Suprapubic skin (tissue), 4 donors: ENCODE data around the gene LPCAT3. TPM values are rescaled to one million over a fixed set of nuclear protein-coding genes. Genes with fewer than 3 reads are reported as not detected.

Source experiments
- DNase-seq, 2 donors: peaks; one replicate each; pipeline ENCODE4 v3.0.0-alpha.2; 2019; ENCODE audit warnings: low spot score in 2 of 2
- H3K27ac ChIP-seq: fragments of 200-600 bp; sonication (generic); one replicate; pipeline ENCODE4 v1.5.1; 2019
- H3K27me3 ChIP-seq: fragments of 200-600 bp; sonication (generic); one replicate; pipeline ENCODE4 v1.5.1; 2019
- H3K36me3 ChIP-seq: fragments of 200-600 bp; sonication (generic); one replicate; pipeline ENCODE4 v1.5.1; 2019
- H3K4me1 ChIP-seq: fragments of 200-600 bp; sonication (generic); one replicate; pipeline ENCODE4 v1.5.1; 2019
- H3K4me3 ChIP-seq: fragments of 200-600 bp; sonication (generic); one replicate; pipeline ENCODE4 v1.5.1; 2019; ENCODE audit warnings: mild to moderate bottlenecking
- H3K9me3 ChIP-seq: fragments of 200-600 bp; sonication (generic); one replicate; pipeline ENCODE4 v1.5.1; 2019
- EP300 ChIP-seq: sonication (generic); formaldehyde crosslinking; IDR thresholded peaks from one replicate; pipeline ENCODE4 v1.6.1; 2017; ENCODE audit warnings: antibody characterized with exemption
- POLR2A ChIP-seq, 2 donors: fragments of 450-650 bp; IDR thresholded peaks; one replicate each; pipeline ENCODE4 v1.6.1; 2017; ENCODE audit warnings: antibody characterized with exemption in 2 of 2, mild to moderate bottlenecking in 2 of 2, moderate library complexity in 2 of 2
- POLR2AphosphoS5 ChIP-seq, 3 donors: sonication (generic); formaldehyde crosslinking; IDR thresholded peaks; one replicate each; pipeline ENCODE4 v1.6.1; 2017; ENCODE audit warnings: antibody characterized with exemption in 3 of 3
- WGBS: methylation state at CpG from one replicate; pipeline ENCODE4 v1.1.5; 2018; 5-methylcytosine and 5-hydroxymethylcytosine counted together
- total RNA-seq, 4 donors: library from RNA; depleted of rRNA; stranded (reverse); fragments of >200 nt; gene quantifications; one replicate each; pipeline ENCODE4 v1.1.0, GENCODE V29; 2016
- TF ChIP-seq, protein P1 (sequence below), 2 donors: fragments of 200-600 bp in 1 of 2; fragments of 450-650 bp in 1 of 2; sonication (generic) in 1 of 2; IDR thresholded peaks; one replicate each; pipeline ENCODE4 v1.5.1; 2016 to 2019; ENCODE audit warnings: antibody characterized with exemption in 2 of 2, mild to moderate bottlenecking in 1 of 2, moderate library complexity in 1 of 2

The LPCAT3 gene
- total RNA-seq, 4 donors from 2014 or later: 51.3 to 79.3 (median 56.8) TPM

DNA sequence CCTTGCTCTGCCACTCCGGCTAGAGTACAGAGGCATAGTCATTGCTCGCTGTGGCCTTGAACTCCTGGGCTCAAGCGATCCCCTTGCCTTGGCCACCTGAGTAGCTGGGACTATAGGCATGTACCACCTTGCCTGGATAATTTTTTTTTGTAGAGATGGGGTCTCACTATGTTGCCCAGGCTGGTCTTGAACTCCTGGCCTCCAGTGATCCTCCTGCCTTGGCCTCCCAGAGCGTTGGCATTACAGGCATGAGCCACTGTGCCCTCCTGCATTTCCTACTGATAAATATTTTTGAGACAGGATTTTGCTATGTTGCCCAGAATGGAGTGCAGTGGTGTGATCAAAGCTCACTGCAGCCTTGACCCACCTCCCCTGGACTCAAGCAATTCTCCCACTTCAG lies 38.2 kb downstream of the LPCAT3 start:
- whole genome bisulfite sequencing: 94% methylated on average over 3 of the region's 4 CpGs
- H3K27me3 ChIP-seq: no peaks in the 10 kb centered on the region

DNA sequence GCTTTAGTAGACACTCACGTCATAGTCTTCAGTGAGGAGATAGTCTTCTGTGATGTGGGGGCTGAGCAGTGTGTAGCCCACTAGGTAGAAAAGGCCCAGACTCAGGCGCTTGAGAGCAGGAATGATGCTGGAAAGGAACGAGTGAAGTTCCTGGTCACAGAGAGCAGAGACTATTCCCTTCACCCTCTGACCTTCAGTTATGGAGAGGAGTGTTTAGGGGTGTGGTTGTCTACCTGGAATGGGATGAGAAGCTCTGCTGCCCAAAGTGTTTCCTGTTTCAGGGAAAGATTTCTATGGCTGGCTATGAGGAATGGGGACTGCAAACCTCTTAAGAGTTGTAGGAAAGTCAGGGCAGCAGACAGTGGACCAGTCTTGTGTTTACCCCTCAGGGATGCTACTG lies 38.8 kb downstream of the LPCAT3 start:
- no peak for TF ChIP-seq EP300
- no peak for TF ChIP-seq POLR2AphosphoS5 (IDR thresholded peaks at IDR 0.05)
- TF ChIP-seq, protein P1, sequence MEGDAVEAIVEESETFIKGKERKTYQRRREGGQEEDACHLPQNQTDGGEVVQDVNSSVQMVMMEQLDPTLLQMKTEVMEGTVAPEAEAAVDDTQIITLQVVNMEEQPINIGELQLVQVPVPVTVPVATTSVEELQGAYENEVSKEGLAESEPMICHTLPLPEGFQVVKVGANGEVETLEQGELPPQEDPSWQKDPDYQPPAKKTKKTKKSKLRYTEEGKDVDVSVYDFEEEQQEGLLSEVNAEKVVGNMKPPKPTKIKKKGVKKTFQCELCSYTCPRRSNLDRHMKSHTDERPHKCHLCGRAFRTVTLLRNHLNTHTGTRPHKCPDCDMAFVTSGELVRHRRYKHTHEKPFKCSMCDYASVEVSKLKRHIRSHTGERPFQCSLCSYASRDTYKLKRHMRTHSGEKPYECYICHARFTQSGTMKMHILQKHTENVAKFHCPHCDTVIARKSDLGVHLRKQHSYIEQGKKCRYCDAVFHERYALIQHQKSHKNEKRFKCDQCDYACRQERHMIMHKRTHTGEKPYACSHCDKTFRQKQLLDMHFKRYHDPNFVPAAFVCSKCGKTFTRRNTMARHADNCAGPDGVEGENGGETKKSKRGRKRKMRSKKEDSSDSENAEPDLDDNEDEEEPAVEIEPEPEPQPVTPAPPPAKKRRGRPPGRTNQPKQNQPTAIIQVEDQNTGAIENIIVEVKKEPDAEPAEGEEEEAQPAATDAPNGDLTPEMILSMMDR (IDR thresholded peaks at IDR 0.05): no peak
- TF ChIP-seq POLR2A (IDR thresholded peaks at IDR 0.05): no peak
- WGBS: 49% methylated on average over 3 of the region's 3 CpGs
- H3K27ac ChIP-seq: peak overlapping the region; percentile 36
- H3K4me1 ChIP-seq: peaks cover 16% of the 10 kb centered on the region
- no peaks in the 10 kb centered on the region for H3K27me3 ChIP-seq
- no peak for DNase-seq
- no peaks in the 10 kb centered on the region for H3K9me3 ChIP-seq
- H3K36me3 ChIP-seq: peaks cover 75% of the 10 kb centered on the region
- no peak overlapping the region for H3K4me3 ChIP-seq

More for the DNA sequence above, 38.2 kb downstream of the LPCAT3 start:
- H3K27ac ChIP-seq: no peak overlapping the region
- peaks cover 69% of the 10 kb centered on the region for H3K36me3 ChIP-seq
- no peak overlapping the region for H3K4me3 ChIP-seq
- no peaks in the 10 kb centered on the region for H3K9me3 ChIP-seq
- DNase-seq: no peak
- peaks cover 16% of the 10 kb centered on the region for H3K4me1 ChIP-seq
- TF ChIP-seq, protein P1 (IDR thresholded peaks at IDR 0.05): no peak
- no peak for TF ChIP-seq POLR2A (IDR thresholded peaks at IDR 0.05)
- TF ChIP-seq EP300: no peak
- no peak for TF ChIP-seq POLR2AphosphoS5 (IDR thresholded peaks at IDR 0.05)

DNA sequence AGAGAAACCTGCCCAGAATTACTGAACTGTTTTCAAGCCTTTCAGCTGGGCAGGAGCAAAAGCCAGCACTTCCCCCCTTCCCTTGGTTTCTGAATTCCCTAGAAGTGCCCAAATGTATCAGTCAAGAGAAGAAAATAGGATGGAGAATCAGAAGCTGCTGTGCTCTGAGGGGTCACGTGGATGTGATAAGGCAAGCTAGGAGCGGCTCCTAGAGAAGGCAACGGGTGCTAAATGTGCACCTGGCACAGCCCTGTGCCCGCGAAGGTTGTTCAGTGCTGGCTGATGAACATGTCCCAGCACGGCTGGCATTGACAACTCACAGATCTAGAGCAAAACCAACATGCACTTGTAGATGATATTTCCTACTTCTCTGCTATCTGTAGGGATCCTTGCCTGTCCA lies 39.3 kb downstream of the LPCAT3 start:
- DNase-seq: no peak
- TF ChIP-seq POLR2AphosphoS5 (IDR thresholded peaks at IDR 0.05): no peak
- no peak for TF ChIP-seq EP300
- TF ChIP-seq, protein P1 (IDR thresholded peaks at IDR 0.05): no peak
- TF ChIP-seq POLR2A (IDR thresholded peaks at IDR 0.05): no peak
- no peak overlapping the region for H3K4me3 ChIP-seq
- H3K36me3 ChIP-seq: peaks cover 79% of the 10 kb centered on the region
- peak overlapping the region; percentile 36 for H3K27ac ChIP-seq
- H3K27me3 ChIP-seq: no peaks in the 10 kb centered on the region
- peaks cover 16% of the 10 kb centered on the region for H3K4me1 ChIP-seq
- 70% methylated on average over 6 of the region's 6 CpGs for WGBS
- no peaks in the 10 kb centered on the region for H3K9me3 ChIP-seq

DNA sequence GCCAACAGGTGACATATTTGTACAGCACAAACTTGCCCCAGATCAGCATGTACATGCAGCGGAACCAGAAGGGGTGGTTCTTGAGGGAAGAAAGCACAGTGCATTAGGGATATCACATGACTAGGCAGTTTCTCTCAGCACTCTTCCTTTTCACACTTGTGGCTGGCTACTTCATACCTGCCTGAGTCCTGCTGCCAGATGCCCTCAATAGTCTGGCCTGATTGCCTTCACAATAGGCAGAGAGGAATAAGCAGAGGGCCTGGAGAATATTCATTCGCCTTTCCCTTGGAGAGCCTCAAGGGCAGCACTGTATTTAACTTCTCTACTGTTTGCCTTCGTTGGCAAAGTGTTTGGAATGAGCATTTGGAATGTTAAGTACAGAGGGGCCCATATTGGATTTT lies 39.7 kb downstream of the LPCAT3 start:
- Histone ChIP-seq H3K27ac (peak overlapping the region; percentile 36), H3K4me1 (peaks cover 16% of the 10 kb centered on the region), H3K9me3 (no peaks in the 10 kb centered on the region), H3K27me3 (no peaks in the 10 kb centered on the region), H3K4me3 (no peak overlapping the region), H3K36me3 (peaks cover 83% of the 10 kb centered on the region)
- TF ChIP-seq POLR2A (IDR thresholded peaks at IDR 0.05) (no peak), EP300 (no peak), POLR2AphosphoS5 (IDR thresholded peaks at IDR 0.05) (no peak)
- TF ChIP-seq, protein P1 (IDR thresholded peaks at IDR 0.05): no peak
- DNase-seq: no peak
- WGBS: 47% methylated on average over 3 of the region's 3 CpGs

DNA sequence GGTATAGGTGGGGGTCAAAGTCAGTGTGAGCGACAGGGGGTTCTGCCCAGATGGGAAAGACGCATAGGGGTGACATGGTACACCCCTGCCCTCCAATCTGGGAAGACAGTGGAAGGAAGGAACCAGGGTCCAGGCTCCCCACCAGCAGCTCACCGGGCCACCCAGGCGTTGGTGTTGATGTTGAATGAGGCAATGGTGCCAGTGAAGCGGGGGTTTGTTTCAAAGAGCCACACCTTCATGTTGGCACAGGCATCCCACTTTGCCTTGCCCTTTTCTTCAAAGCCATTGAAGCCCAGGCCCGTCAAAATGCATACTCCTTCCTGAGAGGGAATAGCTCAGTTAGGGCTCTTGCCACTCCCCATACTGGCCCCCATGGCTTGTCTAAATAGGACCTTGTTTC lies 40.1 kb downstream of the LPCAT3 start:
- Histone ChIP-seq H3K9me3 (no peaks in the 10 kb centered on the region), H3K36me3 (peaks cover 82% of the 10 kb centered on the region), H3K27me3 (no peaks in the 10 kb centered on the region), H3K4me3 (no peak overlapping the region), H3K4me1 (peaks cover 16% of the 10 kb centered on the region), H3K27ac (no peak overlapping the region)
- TF ChIP-seq POLR2A (IDR thresholded peaks at IDR 0.05): no peak
- no peak for TF ChIP-seq EP300
- TF ChIP-seq POLR2AphosphoS5 (IDR thresholded peaks at IDR 0.05): no peak
- TF ChIP-seq, protein P1 (IDR thresholded peaks at IDR 0.05): no peak
- no peak for DNase-seq
- 70% methylated on average over 6 of the region's 6 CpGs for WGBS
